Nephron progenitor cell (in vitro differentiated cells): ENCODE measurements around the gene WDR76.
"Not testable (repeated sequence)": the region's sequence is repeated elsewhere in the genome, so short reads cannot be mapped to it uniquely, and the experiment has no call there.

Source experiments
- DNase-seq: peaks from one replicate; pipeline ENCODE4 v3.0.0; 2021
- H3K27ac Mint-ChIP-seq: 2 replicates; pipeline ENCODE4 v1.8.0; 2021; ENCODE audit warnings: mild to moderate bottlenecking, moderate library complexity, mixed read lengths
- H3K27me3 Mint-ChIP-seq: 2 replicates; pipeline ENCODE4 v1.8.0; 2021; ENCODE audit warnings: mild to moderate bottlenecking, low read depth, mixed read lengths; ENCODE audit not compliant: poor library complexity
- H3K36me3 Mint-ChIP-seq: 2 replicates; pipeline ENCODE4 v1.8.0; 2021; ENCODE audit warnings: low read depth, mixed read lengths
- H3K4me1 Mint-ChIP-seq: 2 replicates; pipeline ENCODE4 v1.8.0; 2021; ENCODE audit warnings: mixed read lengths
- H3K4me3 Mint-ChIP-seq: 2 replicates; pipeline ENCODE4 v1.8.0; 2021; ENCODE audit warnings: mild to moderate bottlenecking, moderate library complexity, mixed read lengths
- H3K9me3 Mint-ChIP-seq: 2 replicates; pipeline ENCODE4 v1.8.0; 2021; ENCODE audit warnings: mild to moderate bottlenecking, moderate library complexity, mixed read lengths
- TF ChIP-seq, protein P1 (sequence below): fragments of 200-600 bp; sonication (generic); IDR thresholded peaks from 2 replicates; pipeline ENCODE4 v1.5.0; 2021; ENCODE audit warnings: antibody characterized with exemption

The WDR76 gene

DNA sequence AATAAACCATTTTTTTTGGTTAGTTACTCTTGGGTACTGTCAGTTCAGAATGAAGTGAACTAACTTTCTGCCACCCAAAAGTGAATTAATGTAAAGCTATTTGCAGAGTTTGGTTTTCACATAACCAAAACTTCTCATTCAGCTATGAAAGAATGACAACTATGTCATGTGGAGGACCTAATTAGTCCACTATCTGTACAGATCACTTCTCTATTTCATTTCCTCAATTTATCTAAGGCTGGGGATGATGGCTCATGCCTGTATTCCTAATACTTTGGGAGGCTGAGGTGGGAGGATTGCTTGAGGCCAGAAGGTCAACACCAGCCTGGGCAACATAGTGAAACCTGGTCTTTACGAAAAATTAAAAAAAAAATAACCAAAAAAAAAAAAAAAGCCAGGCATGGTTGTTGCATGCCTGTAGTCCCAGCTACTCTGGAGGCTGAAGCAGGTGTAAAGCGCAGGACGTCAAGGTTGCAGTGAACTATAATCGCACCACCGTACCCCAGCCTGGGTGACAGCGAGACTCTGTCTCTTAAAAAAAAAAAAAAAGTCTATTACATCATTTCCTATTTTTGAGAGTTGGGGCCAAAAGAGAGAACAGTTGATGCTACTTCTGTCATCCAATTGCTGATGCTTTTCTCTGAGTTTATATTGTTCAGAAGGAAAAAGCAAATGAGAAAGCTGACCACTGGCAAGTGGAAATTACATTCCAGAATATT lies 17.7 kb upstream of the WDR76 start:
- no peak overlapping the region for H3K4me3 Mint-ChIP-seq
- no peak overlapping the region for H3K27ac Mint-ChIP-seq
- peaks cover 71% of the 10 kb centered on the region for H3K36me3 Mint-ChIP-seq
- H3K9me3 Mint-ChIP-seq = no peaks in the 10 kb centered on the region
- H3K27me3 Mint-ChIP-seq = no peaks in the 10 kb centered on the region
- no peaks in the 10 kb centered on the region for H3K4me1 Mint-ChIP-seq
- TF ChIP-seq, protein P1, sequence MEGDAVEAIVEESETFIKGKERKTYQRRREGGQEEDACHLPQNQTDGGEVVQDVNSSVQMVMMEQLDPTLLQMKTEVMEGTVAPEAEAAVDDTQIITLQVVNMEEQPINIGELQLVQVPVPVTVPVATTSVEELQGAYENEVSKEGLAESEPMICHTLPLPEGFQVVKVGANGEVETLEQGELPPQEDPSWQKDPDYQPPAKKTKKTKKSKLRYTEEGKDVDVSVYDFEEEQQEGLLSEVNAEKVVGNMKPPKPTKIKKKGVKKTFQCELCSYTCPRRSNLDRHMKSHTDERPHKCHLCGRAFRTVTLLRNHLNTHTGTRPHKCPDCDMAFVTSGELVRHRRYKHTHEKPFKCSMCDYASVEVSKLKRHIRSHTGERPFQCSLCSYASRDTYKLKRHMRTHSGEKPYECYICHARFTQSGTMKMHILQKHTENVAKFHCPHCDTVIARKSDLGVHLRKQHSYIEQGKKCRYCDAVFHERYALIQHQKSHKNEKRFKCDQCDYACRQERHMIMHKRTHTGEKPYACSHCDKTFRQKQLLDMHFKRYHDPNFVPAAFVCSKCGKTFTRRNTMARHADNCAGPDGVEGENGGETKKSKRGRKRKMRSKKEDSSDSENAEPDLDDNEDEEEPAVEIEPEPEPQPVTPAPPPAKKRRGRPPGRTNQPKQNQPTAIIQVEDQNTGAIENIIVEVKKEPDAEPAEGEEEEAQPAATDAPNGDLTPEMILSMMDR = no peak
- DNase-seq = no peak

DNA sequence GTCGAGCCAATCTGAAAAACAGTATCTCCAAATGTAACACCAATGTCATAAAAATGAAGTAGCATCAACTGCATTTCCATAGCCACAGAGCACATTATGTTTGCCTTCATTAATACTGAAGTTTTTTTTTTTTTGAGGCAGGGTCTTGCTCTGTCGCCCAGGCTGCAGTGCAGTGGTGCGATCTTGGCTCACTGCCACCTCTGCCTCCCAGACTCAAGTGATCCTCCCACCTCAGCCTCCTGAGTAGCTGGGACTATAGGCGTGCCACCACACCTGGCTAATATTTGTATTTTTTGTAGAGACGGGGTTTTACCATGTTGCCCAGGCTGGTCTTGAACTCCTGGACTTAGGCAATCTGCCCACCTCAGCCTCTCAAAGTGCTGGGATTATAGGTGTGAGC lies 11.7 kb upstream of the WDR76 start:
- peaks cover 58% of the 10 kb centered on the region for H3K36me3 Mint-ChIP-seq
- not testable (repeated sequence) for H3K27ac Mint-ChIP-seq, H3K27me3 Mint-ChIP-seq, DNase-seq, H3K4me1 Mint-ChIP-seq, H3K4me3 Mint-ChIP-seq, H3K9me3 Mint-ChIP-seq

DNA sequence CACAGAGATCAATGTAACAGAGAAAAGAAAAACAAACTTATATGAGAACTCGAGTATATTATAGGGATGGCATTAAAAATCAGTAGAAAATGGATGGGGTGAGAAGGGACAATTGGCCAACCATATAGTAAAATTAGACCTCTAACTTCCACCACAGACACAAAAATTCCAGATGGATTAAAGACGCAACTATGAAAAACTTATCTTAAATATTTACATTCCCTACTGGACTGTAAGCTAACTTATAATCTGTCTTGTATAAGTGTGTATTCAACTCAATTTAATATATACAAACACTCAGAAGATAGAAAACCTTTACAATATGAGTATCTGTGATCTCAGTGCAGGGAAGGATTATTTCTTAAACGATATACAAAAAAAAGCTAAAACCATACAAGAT lies 5.3 kb upstream of the WDR76 start:
- Mint-ChIP-seq H3K36me3 (peaks cover 46% of the 10 kb centered on the region), H3K4me1 (peaks cover 14% of the 10 kb centered on the region), H3K27ac (no peak overlapping the region), H3K4me3 (peak overlapping the region; percentile 35), H3K9me3 (peaks cover 20% of the 10 kb centered on the region), H3K27me3 (peaks cover 5% of the 10 kb centered on the region)
- no peak for DNase-seq
- TF ChIP-seq, protein P1 = no peak

DNA sequence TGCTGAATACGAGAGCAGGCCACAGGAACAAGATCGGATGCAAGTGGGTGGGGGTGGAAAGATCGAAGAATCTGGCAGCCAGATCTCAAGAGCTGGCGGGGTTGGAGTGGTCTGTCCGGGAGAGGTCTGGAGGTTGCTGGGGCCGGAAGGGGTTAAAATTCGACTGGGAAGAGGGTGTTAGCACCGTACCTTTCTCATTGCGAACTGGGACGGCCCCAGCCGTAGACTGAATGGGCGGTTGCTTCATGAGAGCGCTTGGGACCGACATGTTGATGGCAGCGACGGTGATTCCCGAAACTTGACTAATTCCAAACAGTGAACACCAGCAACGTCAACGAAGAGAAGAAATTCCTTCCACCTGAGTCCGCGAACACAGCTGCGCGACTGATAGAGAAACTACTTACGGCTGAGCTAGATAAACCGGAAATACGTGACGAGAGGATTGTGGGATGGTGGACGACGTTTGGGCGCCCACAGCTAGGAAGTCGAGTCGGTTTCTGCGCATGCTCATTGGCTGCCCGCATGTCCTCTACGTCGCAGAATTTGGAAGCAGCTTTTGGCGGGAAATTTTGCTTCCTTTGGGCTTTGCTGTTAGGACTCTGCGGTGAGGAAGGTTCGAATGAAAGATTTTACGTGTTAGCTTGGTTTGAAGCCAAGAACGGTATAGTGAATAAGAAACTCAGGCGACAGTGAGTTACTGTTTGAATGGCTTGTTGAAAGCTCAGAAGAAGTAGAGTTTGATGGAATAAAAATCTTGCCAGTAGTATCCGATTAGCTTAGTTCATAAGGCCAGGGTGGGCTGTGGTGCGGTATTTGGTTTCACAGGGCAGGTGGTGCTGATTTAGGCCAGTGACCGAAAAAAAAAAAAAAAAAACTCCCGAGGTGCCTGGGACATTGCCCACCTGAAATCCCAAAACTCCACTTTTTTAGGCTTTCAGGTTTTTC lies 2.2 kb upstream of the WDR76 start, which contains the start of gene MFAP1:
TSS of gene MFAP1 (minus strand) at position 389 of the 945 bp plus-strand sequence. CDS start at position 268, 121 bp downstream.
- TF ChIP-seq, protein P1 = no peak
- peak; percentile 74 for DNase-seq
- Mint-ChIP-seq H3K4me1 (peaks cover 34% of the 10 kb centered on the region), H3K4me3 (peak within 1 kb of the TSS; percentile 94), H3K36me3 (peaks cover 43% of the 10 kb centered on the region), H3K9me3 (peaks cover 20% of the 10 kb centered on the region), H3K27me3 (peaks cover 5% of the 10 kb centered on the region), H3K27ac (peak within 1 kb of the TSS; percentile 95)

DNA sequence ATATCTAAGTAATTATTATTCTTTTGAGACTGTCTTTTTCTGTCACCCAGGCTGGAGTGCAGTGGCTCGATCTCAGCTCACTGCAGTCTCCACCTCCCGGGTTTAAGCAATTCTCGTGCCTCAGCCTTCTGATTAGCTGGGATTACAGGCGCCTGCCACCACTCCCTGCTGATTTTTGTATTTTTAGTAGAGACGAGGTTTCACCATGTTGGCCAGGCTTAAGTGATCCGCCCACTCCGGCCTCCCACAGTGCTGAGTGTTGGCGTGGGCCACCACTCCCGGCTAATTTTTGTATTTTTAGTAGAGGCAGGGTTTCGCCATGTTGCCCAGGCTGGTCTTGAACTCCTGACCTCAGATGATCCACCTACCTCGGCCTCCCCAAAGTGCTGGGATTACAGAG lies 1.5 kb upstream of the WDR76 start:
- peak overlapping the region; percentile 25 for H3K4me3 Mint-ChIP-seq
- H3K9me3 Mint-ChIP-seq = peaks cover 20% of the 10 kb centered on the region
- DNase-seq, H3K27me3 Mint-ChIP-seq, H3K27ac Mint-ChIP-seq: not testable (repeated sequence)
- peaks cover 34% of the 10 kb centered on the region for H3K4me1 Mint-ChIP-seq
- H3K36me3 Mint-ChIP-seq = peaks cover 43% of the 10 kb centered on the region

DNA sequence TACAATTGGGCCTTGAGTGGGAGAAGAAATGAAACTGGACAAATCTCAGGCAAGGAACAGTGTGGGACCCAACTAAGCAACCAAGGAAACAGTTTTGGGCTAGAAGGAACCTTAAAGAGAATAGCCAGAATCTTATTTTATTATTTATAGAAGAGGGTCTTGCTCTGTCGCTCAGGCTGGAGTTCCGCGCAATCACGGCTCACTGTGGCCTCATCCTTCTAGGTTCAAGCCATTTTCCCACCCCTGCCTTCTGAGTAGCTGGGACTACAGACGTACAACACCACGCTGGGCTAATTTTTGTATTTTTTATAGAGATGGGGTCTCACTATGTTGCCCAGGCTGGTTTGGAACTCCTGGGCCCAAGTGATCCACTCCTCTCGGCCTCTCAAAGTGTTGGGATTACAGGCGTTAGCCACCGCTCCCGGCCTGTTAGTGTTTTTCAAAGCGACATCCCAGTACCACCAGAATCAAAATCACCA lies 734 bp upstream of the WDR76 start:
- TF ChIP-seq, protein P1 = no peak
- Mint-ChIP-seq H3K27me3 (peaks cover 5% of the 10 kb centered on the region), H3K4me3 (peak overlapping the region; percentile 79), H3K36me3 (peaks cover 39% of the 10 kb centered on the region), H3K4me1 (peaks cover 34% of the 10 kb centered on the region), H3K9me3 (peaks cover 20% of the 10 kb centered on the region), H3K27ac (no peak overlapping the region)
- DNase-seq = no peak
